ENCODE data around the gene UBE2J1. TPM values are rescaled to one million over a fixed set of nuclear protein-coding genes. Genes with fewer than 3 reads are reported as not detected.

The UBE2J1 gene
- total RNA-seq, 1 donor from 2014 or later = 20.5 TPM

DNA sequence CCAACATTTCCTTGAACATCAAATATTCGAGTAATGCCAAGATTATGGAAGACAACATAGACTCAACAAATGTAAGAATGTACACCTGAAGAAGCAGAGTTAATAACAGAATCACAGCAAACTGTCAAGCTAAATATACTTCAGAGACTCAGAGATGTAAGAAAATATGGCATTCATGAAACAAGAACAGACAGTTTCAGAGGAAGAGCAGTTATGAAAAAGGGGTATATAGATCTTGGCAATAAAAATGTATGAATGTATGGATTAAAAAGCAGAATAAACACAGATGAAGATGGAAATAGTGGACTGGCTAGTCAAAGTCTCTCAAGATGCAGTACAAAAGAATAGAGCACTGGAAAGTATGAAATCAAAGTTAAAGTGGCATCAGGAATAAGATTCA is 41.1 kb upstream of the UBE2J1 start:
- H3K36me3 ChIP-seq (ENCODE audit: control insufficient read depth, insufficient read depth, low read length) = no peaks in the 10 kb centered on the region
- TF ChIP-seq, protein P1, sequence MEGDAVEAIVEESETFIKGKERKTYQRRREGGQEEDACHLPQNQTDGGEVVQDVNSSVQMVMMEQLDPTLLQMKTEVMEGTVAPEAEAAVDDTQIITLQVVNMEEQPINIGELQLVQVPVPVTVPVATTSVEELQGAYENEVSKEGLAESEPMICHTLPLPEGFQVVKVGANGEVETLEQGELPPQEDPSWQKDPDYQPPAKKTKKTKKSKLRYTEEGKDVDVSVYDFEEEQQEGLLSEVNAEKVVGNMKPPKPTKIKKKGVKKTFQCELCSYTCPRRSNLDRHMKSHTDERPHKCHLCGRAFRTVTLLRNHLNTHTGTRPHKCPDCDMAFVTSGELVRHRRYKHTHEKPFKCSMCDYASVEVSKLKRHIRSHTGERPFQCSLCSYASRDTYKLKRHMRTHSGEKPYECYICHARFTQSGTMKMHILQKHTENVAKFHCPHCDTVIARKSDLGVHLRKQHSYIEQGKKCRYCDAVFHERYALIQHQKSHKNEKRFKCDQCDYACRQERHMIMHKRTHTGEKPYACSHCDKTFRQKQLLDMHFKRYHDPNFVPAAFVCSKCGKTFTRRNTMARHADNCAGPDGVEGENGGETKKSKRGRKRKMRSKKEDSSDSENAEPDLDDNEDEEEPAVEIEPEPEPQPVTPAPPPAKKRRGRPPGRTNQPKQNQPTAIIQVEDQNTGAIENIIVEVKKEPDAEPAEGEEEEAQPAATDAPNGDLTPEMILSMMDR (IDR thresholded peaks at IDR 0.05; ENCODE audit: insufficient read depth, low read length, severe bottlenecking) = no peak
- DNase-seq (ENCODE audit: low read depth) = no peak
- FAIRE-seq = no peak
- H3K4me3 ChIP-seq (ENCODE audit: low read depth, low read length) = no peak overlapping the region
- peaks cover 3% of the 10 kb centered on the region for H3K27me3 ChIP-seq (ENCODE audit: control insufficient read depth, insufficient read depth, low read length)

DNA sequence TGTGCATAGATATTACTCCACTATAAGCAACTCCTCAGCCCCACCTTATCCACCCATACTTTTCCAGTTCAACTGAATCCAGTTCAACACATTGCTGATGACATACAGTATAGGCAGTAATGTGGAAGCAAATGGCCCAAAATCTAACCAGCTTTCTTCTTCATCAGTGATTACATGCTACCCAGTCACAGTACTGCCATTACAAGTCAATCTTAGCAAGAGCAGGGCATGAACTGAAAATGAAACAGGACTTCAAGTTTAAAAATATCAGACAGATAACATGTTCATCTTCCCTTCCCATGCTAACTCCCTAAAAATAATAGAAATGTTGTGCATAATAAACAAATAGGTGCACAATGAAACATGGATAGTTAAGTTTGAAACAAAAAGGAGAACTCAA is 40.3 kb upstream of the UBE2J1 start:
- FAIRE-seq (no peak), DNase-seq (ENCODE audit: low read depth) (no peak)
- Histone ChIP-seq H3K36me3 (ENCODE audit: control insufficient read depth, insufficient read depth, low read length) (no peaks in the 10 kb centered on the region), H3K4me3 (ENCODE audit: low read depth, low read length) (no peak overlapping the region), H3K27me3 (ENCODE audit: control insufficient read depth, insufficient read depth, low read length) (peaks cover 3% of the 10 kb centered on the region)
- TF ChIP-seq, protein P1 (IDR thresholded peaks at IDR 0.05; ENCODE audit: insufficient read depth, low read length, severe bottlenecking) = no peak

DNA sequence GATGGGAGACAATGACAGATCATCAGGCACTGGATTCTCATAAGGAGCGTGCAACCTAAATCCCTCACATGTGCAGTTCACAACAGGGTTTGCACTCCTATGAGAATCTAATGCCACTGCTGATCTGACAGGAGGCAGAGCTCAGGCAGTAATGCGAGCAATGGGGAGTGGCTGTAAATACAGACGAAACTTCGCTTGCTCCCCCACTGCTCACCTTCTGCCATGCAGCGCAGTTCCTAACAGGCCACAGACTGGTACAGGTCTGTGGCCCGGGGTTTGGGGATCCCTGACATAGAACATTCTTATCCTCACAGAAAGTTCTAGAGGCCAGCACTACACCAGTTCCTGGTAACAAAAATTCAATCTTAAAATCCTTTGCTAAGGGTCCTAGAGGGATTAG is 36.3 kb upstream of the UBE2J1 start:
- FAIRE-seq = no peak
- Histone ChIP-seq H3K4me3 (ENCODE audit: low read depth, low read length) (no peak overlapping the region), H3K27me3 (ENCODE audit: control insufficient read depth, insufficient read depth, low read length) (peaks cover 3% of the 10 kb centered on the region), H3K36me3 (ENCODE audit: control insufficient read depth, insufficient read depth, low read length) (no peaks in the 10 kb centered on the region)
- no peak for DNase-seq (ENCODE audit: low read depth)
- TF ChIP-seq, protein P1 (IDR thresholded peaks at IDR 0.05; ENCODE audit: insufficient read depth, low read length, severe bottlenecking) = no peak

DNA sequence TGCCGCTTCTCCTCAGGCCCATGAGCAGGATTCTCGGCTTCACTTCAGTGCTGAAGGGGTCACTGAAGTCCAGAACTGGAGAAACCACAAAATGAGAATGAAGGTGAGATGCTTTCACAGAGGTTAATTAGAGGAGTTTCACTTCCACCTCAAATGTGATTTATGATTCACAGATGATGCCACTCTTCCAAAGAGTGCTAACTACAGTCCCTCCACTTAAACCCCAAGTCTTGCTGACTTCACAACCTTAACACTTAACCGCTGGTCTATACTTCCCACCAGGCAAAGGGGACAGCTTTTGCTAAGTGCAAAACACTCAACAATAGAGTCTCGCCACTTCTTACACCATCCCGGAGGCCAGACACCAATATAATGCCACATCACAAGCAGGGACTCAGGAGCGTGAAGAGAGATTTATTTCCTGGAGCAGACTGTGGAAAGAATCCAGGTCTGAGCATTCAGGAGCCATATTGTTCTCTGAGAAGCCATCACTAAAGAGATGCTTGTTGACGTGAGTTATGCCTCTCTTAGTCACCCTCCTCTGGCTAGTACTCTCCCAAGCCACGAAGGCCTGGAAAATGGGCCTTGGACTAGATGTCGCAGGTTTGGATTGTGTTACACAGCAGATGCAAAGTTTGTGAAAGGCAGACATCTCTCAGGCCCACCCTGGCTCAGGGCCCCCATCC is 35.1 kb upstream of the UBE2J1 start:
- Histone ChIP-seq H3K27me3 (ENCODE audit: control insufficient read depth, insufficient read depth, low read length) (no peaks in the 10 kb centered on the region), H3K4me3 (ENCODE audit: low read depth, low read length) (no peak overlapping the region), H3K36me3 (ENCODE audit: control insufficient read depth, insufficient read depth, low read length) (no peaks in the 10 kb centered on the region)
- DNase-seq (ENCODE audit: low read depth) (no peak), FAIRE-seq (no peak)
- TF ChIP-seq, protein P1 (IDR thresholded peaks at IDR 0.05; ENCODE audit: insufficient read depth, low read length, severe bottlenecking) = no peak

DNA sequence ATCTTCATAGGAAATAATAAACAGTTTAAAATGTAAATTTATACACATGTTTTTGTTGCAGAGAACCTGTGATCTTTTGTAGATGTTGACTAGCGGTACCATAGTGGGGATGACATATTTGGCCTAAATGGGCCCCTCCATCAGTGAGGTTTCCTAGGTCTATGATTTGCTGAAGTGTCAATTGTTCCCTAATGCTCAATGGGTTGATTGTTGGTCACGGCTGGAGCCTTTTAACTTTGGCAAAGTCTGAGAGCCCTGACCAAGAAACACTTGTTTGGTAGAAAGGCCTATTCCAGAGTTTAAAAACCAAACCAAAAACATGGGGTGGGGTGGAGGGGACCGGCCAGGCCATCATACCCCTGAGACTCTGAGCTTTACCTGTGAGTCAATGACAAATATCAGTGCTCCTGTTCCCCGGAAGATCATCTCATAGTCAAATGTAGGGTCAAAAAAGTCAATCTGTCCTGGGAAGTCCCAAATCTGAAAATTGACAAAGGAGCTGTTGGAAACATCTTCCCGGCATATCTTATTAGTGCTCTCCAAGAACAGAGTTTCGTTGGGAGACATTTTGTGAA is 34.5 kb upstream of the UBE2J1 start:
- TF ChIP-seq, protein P1 (IDR thresholded peaks at IDR 0.05; ENCODE audit: insufficient read depth, low read length, severe bottlenecking) = no peak
- no peaks in the 10 kb centered on the region for H3K27me3 ChIP-seq (ENCODE audit: control insufficient read depth, insufficient read depth, low read length)
- no peak for FAIRE-seq
- no peak overlapping the region for H3K4me3 ChIP-seq (ENCODE audit: low read depth, low read length)
- DNase-seq (ENCODE audit: low read depth) = no peak
- no peaks in the 10 kb centered on the region for H3K36me3 ChIP-seq (ENCODE audit: control insufficient read depth, insufficient read depth, low read length)

DNA sequence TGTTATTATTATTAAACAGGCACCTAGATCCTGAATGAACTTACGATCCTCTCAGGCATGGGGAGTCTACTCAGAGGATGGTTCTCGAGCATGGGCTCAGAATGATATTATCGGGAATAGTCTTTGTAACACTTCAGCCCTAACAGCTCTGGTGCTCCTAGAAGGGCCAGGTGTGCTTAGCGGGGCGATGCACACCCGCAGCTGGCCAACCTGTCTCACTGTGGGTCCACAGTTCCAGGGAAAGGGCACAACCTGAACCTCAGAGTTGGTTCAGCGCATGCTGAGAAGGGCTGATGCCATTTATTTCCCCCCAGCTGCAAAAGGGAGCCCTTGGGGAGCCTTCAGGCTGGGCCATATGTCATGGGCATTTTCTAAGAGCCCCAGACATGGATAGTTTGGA is 33.3 kb upstream of the UBE2J1 start:
- no peaks in the 10 kb centered on the region for H3K36me3 ChIP-seq (ENCODE audit: control insufficient read depth, insufficient read depth, low read length)
- H3K4me3 ChIP-seq (ENCODE audit: low read depth, low read length) = no peak overlapping the region
- FAIRE-seq (no peak), DNase-seq (ENCODE audit: low read depth) (no peak)
- no peaks in the 10 kb centered on the region for H3K27me3 ChIP-seq (ENCODE audit: control insufficient read depth, insufficient read depth, low read length)
- TF ChIP-seq, protein P1 (IDR thresholded peaks at IDR 0.05; ENCODE audit: insufficient read depth, low read length, severe bottlenecking) = no peak

Measured in bronchial epithelial cell (primary cell).